Retinal pigment epithelial cell (primary cell): ENCODE results near the gene CHMP6.
A peak's percentile ranks its signal among the peaks of the same experiment; 100 is the strongest.

Source experiments
- DNase-seq: peaks from one replicate; pipeline ENCODE4 v3.0.0-alpha.2; 2010; ENCODE audit warnings: low read depth
- H3K4me3 ChIP-seq: 2 replicates; pipeline ENCODE4 v1.5.1; 2011; ENCODE audit warnings: mild to moderate bottlenecking, low read length, control low read depth, moderate library complexity
- CTCF ChIP-seq: conservative IDR thresholded peaks from 2 replicates; pipeline ENCODE4 v1.5.1; 2011; ENCODE audit warnings: low read depth, low read length, control low read depth, inconsistent platforms

Gene CHMP6

GRCh38 chr17:81031566-81032550 is 40.2 kb downstream of the CHMP6 start:
- DNase-seq: no peak
- no peak overlapping the region for H3K4me3 ChIP-seq
- no peak for TF ChIP-seq CTCF

- no peak for TF ChIP-seq CTCF
- no peak for DNase-seq
- no peak overlapping the region for H3K4me3 ChIP-seq
Measured at GRCh38 chr17:81032641-81033480, 41.2 kb downstream of the CHMP6 start.

- TF ChIP-seq CTCF: no peak
- DNase-seq: no peak
- peak overlapping the region; percentile 61 for H3K4me3 ChIP-seq
Measured at GRCh38 chr17:81033535-81034167, 42.0 kb downstream of the CHMP6 start.

GRCh38 chr17:81034168-81034777 is 42.6 kb downstream of the CHMP6 start:
- no peak for TF ChIP-seq CTCF
- peak overlapping the region; percentile 61 for H3K4me3 ChIP-seq
- DNase-seq: no peak

GRCh38 chr17:81034779-81035520 is 43.3 kb downstream of the CHMP6 start, which contains the start of gene BAIAP2:
TSS of gene BAIAP2 (plus strand) at chr17:81035151. CDS start at chr17:81035255, 104 bp downstream.
- peak within 1 kb of the TSS; percentile 87 for H3K4me3 ChIP-seq
- no peak for DNase-seq
- no peak for TF ChIP-seq CTCF
